Thoracic aorta (tissue), 2 donors: ENCODE data around the gene DHDH. TPM values are rescaled to one million over a fixed set of nuclear protein-coding genes. Genes with fewer than 3 reads are reported as not detected.

Experiments
- ATAC-seq: fragments of 150-250 bp; one replicate; pipeline ENCODE4 v1.8.0; 2017; ENCODE audit warnings: low read depth; ENCODE audit not compliant: insufficient number of reproducible peaks, low FRiP score
- DNase-seq: peaks from one replicate; pipeline ENCODE4 v3.0.0-alpha.2; 2020; ENCODE audit warnings: low spot score
- H3K27ac ChIP-seq, 2 donors: fragments of 200-600 bp; sonication (generic); 1 replicate in 1 of 2; 2 replicates in 1 of 2; pipeline ENCODE4 v1.5.1; 2016; ENCODE audit warnings: mild to moderate bottlenecking in 2 of 2, moderate library complexity in 2 of 2
- H3K27me3 ChIP-seq: fragments of 200-600 bp; sonication (generic); replicated peaks from 2 replicates; pipeline ENCODE4 v1.6.0; 2016; ENCODE audit warnings: mild to moderate bottlenecking; ENCODE audit not compliant: insufficient read depth
- H3K36me3 ChIP-seq: fragments of 200-600 bp; sonication (generic); one replicate; pipeline ENCODE4 v1.5.1; 2016
- H3K4me1 ChIP-seq, 2 donors: fragments of 200-600 bp; sonication (generic); 1 replicate in 1 of 2; 2 replicates in 1 of 2; pipeline versions ENCODE4 v1.5.1 to v1.6.0; 2016; ENCODE audit warnings: low read depth in 2 of 2, mild to moderate bottlenecking in 1 of 2; ENCODE audit not compliant: control insufficient read depth in 1 of 2
- H3K4me3 ChIP-seq: fragments of 200-600 bp; sonication (generic); 2 replicates; pipeline ENCODE4 v1.5.1; 2016; ENCODE audit warnings: mild to moderate bottlenecking
- H3K9me3 ChIP-seq: fragments of 200-600 bp; sonication (generic); 2 replicates; pipeline ENCODE4 v1.5.1; 2016
- CTCF ChIP-seq: fragments of 200-600 bp; sonication (generic); IDR thresholded peaks from one replicate; pipeline ENCODE4 v1.5.1; 2019; ENCODE audit warnings: antibody characterized with exemption
- total RNA-seq, 2 donors: library from RNA; depleted of rRNA; stranded (reverse); fragments of >200 nt; gene quantifications; one replicate each; pipeline versions ENCODE4 v1.1.0 to v1.2.3, GENCODE V29; 2016

DHDH gene
- total RNA-seq, 2 donors from 2014 or later, result 3.7 TPM; not detected in 1

- ATAC-seq, result no peak
- Histone ChIP-seq H3K27ac (peak overlapping the region; percentile 83 to 88), H3K27me3 (no peaks in the 10 kb centered on the region), H3K36me3 (peaks cover 29% of the 10 kb centered on the region), H3K9me3 (no peaks in the 10 kb centered on the region), H3K4me1 (peaks cover 15 to 49% of the 10 kb centered on the region in 2 donors), H3K4me3 (peak overlapping the region; percentile 81)
- no peak for DNase-seq
- TF ChIP-seq CTCF, result no peak
Observed at GRCh38 chr19:48966541-48967345, 33.2 kb downstream of the DHDH start.

DNA sequence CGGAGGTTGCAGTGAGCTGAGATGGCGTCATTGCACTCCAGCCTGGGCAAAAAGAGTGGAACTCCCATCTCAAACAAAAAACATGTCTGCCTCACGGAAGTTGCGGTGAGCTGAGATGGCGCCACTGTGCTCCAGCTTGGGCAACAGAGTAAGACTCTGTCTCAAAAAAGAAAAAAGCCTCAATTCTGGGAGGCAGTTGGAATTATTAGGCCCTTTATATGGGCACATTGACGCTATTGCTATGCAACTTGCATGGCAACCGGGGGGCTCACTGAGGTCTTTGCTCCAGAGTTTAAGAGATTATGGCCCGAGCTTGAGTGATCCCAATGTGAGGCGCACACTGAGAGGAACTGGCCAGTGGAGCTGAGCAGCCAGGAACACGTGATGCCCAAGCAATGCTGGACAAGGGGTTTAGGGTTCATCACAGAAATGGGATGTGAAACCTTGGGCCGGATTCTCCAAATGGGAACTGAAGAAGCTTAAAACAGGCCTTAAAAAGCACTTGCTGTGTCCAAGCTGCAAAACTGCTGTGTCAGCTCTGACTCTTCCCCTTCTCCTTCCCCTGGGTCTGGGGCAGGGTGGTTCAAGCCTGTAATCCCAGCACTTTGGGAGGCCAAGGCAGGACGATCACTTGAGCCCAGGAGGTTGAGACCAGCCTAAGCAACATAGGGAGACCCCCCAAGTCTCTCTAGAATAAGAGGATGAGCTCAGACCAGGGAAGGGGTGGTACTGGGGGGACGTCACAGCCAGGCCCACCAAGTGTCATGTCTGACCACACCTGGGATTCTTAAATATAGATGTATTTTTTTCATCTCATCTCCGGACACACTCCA lies 34.1 kb downstream of the DHDH start:
- ATAC-seq, result no peak

GRCh38 chr19:48968179-48968661 lies 34.7 kb downstream of the DHDH start:
- peaks cover 42% of the 10 kb centered on the region for H3K36me3 ChIP-seq
- TF ChIP-seq CTCF, result no peak
- no peaks in the 10 kb centered on the region for H3K27me3 ChIP-seq
- no peak for DNase-seq
- peak overlapping the region; percentile 56 to 83 for H3K27ac ChIP-seq
- peak overlapping the region; percentile 4 for H3K4me3 ChIP-seq
- peaks cover 15 to 48% of the 10 kb centered on the region in 2 donors for H3K4me1 ChIP-seq
- H3K9me3 ChIP-seq, result no peaks in the 10 kb centered on the region
- no peak for ATAC-seq

More for the DNA sequence above, 34.1 kb downstream of the DHDH start:
- Histone ChIP-seq H3K4me1 (peaks cover 15 to 49% of the 10 kb centered on the region in 2 donors), H3K27ac (peak overlapping the region; percentile 56 to 83), H3K36me3 (peaks cover 36% of the 10 kb centered on the region), H3K4me3 (peak overlapping the region; percentile 81), H3K9me3 (no peaks in the 10 kb centered on the region), H3K27me3 (no peaks in the 10 kb centered on the region)
- TF ChIP-seq CTCF, result no peak
- no peak for DNase-seq

DNA sequence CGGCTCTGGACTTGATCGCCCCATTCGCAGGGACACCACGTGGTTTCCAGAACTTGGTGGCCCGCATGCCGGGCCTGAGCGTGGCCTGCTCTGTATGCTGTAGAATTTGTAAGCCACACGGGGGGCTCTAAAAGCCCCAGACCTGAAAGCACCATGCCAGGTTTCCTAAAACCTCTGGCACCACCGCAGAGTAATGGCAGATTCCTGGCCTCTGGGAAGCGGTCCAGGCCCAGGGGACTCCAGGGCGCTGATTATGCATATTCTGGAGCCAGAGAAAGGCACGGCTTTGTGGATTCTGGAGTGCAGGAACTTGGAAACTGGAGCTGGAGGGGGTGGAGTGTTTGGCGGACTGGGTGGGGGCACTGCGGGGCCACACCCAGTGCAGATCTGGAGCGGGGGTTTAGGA lies 35.3 kb downstream of the DHDH start:
- peaks cover 46% of the 10 kb centered on the region for H3K36me3 ChIP-seq
- no peak overlapping the region for H3K4me3 ChIP-seq
- ATAC-seq (no peak), DNase-seq (no peak)
- no peaks in the 10 kb centered on the region for H3K27me3 ChIP-seq
- TF ChIP-seq CTCF, result no peak
- H3K9me3 ChIP-seq, result no peaks in the 10 kb centered on the region
- H3K4me1 ChIP-seq, result peaks cover 12 to 42% of the 10 kb centered on the region in 2 donors
- H3K27ac ChIP-seq, result peak overlapping the region; percentile 3 to 83
